PFSK-1 (cell line): ENCODE results near the gene PTH2R.

Source experiments
- FOXP2 ChIP-seq: optimal IDR thresholded peaks from 2 replicates; pipeline ENCODE3; 2011; ENCODE audit warnings: borderline replicate concordance, control low read depth, inconsistent platforms; ENCODE audit not compliant: insufficient read depth; ENCODE audit errors: extremely low read length, extremely low read depth
- POLR2AphosphoS5 ChIP-seq: IDR thresholded peaks from 2 replicates; pipeline ENCODE4 v1.6.1; 2012; ENCODE audit warnings: low read depth, mild to moderate bottlenecking, control low read depth, low read length, moderate library complexity
- REST ChIP-seq, 2 experiments: IDR thresholded peaks; 2 replicates each; pipeline versions ENCODE4 v1.6.1 to v1.8.0; 2011 to 2012; ENCODE audit warnings: low read depth in 2 of 2, low read length in 2 of 2, control low read depth in 1 of 2, inconsistent platforms in 1 of 2, mild to moderate bottlenecking in 1 of 2, moderate library complexity in 1 of 2; ENCODE audit not compliant: insufficient read depth in 1 of 2
- SIN3A ChIP-seq: IDR thresholded peaks from 2 replicates; pipeline ENCODE4 v1.6.1; 2012; ENCODE audit warnings: mild to moderate bottlenecking, low read length, moderate library complexity, borderline replicate concordance; ENCODE audit not compliant: insufficient read depth
- TAF1 ChIP-seq: IDR thresholded peaks from 2 replicates; pipeline ENCODE4 v1.6.1; 2012; ENCODE audit warnings: low read length, control low read depth, borderline replicate concordance; ENCODE audit not compliant: insufficient read depth

The PTH2R gene

GRCh38 chr2:208491641-208492040 lies 85.0 kb downstream of the PTH2R start:
- no peak for TF ChIP-seq FOXP2
- no peak for TF ChIP-seq REST (IDR thresholded peaks at IDR 0.05; ENCODE audit: insufficient read depth in 1 of 2, low read depth in 2 of 2, low read length in 2 of 2)
- no peak for TF ChIP-seq SIN3A
- no peak for TF ChIP-seq POLR2AphosphoS5
- TF ChIP-seq TAF1: no peak

GRCh38 chr2:208492069-208492468 lies 85.5 kb downstream of the PTH2R start:
- no peak for TF ChIP-seq TAF1
- TF ChIP-seq REST (IDR thresholded peaks at IDR 0.05; ENCODE audit: insufficient read depth in 1 of 2, low read depth in 2 of 2, low read length in 2 of 2): no peak
- no peak for TF ChIP-seq FOXP2
- TF ChIP-seq SIN3A: no peak

- TF ChIP-seq SIN3A (no peak), TAF1 (no peak), REST (IDR thresholded peaks at IDR 0.05; ENCODE audit: insufficient read depth in 1 of 2, low read depth in 2 of 2, low read length in 2 of 2) (no peak)
These were observed 86.6 kb downstream of the PTH2R start for GRCh38 chr2:208493186-208493585.

- no peak for TF ChIP-seq SIN3A
- TF ChIP-seq TAF1: no peak
- TF ChIP-seq FOXP2: no peak
- TF ChIP-seq REST (IDR thresholded peaks at IDR 0.05; ENCODE audit: insufficient read depth in 1 of 2, low read depth in 2 of 2, low read length in 2 of 2): no peak
- TF ChIP-seq POLR2AphosphoS5: no peak
These were observed 89.5 kb downstream of the PTH2R start for GRCh38 chr2:208496129-208496528.

- no peak for TF ChIP-seq POLR2AphosphoS5
- TF ChIP-seq FOXP2: no peak
- TF ChIP-seq SIN3A: no peak
- no peak for TF ChIP-seq TAF1
- no peak for TF ChIP-seq REST (IDR thresholded peaks at IDR 0.05; ENCODE audit: insufficient read depth in 1 of 2, low read depth in 2 of 2, low read length in 2 of 2)
These were observed 94.6 kb downstream of the PTH2R start for GRCh38 chr2:208501206-208501605.
